GM23338 (cell line): ENCODE data around the gene KDM4B. TPM values are rescaled to one million over a fixed set of nuclear protein-coding genes. Genes with fewer than 3 reads are reported as not detected.
A peak's percentile ranks its signal among the peaks of the same experiment; 100 is the strongest.

Source experiments
- ATAC-seq: fragments of 200-7000 bp; cut with Tn5 transposase; 3 replicates; pipeline ENCODE4 v1.9.1; 2020
- DNase-seq: peaks from one replicate; pipeline ENCODE4 v3.0.0-alpha.2; 2015; ENCODE audit warnings: low spot score
- H2AFZ ChIP-seq: fragments of 200-600 bp; sonication (generic); 2 replicates; pipeline ENCODE4 v1.8.0; 2016; ENCODE audit warnings: antibody characterized with exemption, mild to moderate bottlenecking, moderate library complexity
- H3F3A ChIP-seq: fragments of 200-600 bp; sonication (generic); replicated peaks from 2 replicates; pipeline ENCODE4 v1.8.0; 2017; ENCODE audit warnings: antibody characterized with exemption, mixed run types, low read depth
- H3K27ac ChIP-seq: fragments of 200-600 bp; sonication (generic); 2 replicates; pipeline ENCODE4 v1.6.1; 2016; ENCODE audit warnings: low read depth
- H3K27me3 ChIP-seq: fragments of 200-600 bp; sonication (generic); 2 replicates; pipeline ENCODE4 v1.8.0; 2016; ENCODE audit warnings: mild to moderate bottlenecking, mixed run types, moderate library complexity; ENCODE audit not compliant: insufficient read depth
- H3K36me3 ChIP-seq: fragments of 200-600 bp; sonication (generic); 2 replicates; pipeline ENCODE4 v1.8.0; 2016; ENCODE audit warnings: mild to moderate bottlenecking; ENCODE audit not compliant: insufficient read depth
- H3K4me1 ChIP-seq: fragments of 200-600 bp; sonication (generic); 2 replicates; pipeline ENCODE4 v1.8.0; 2016; ENCODE audit warnings: mild to moderate bottlenecking, moderate library complexity; ENCODE audit not compliant: insufficient read depth
- H3K4me2 ChIP-seq: fragments of 200-600 bp; sonication (generic); 2 replicates; pipeline ENCODE4 v1.7.1; 2017; ENCODE audit warnings: mixed run types
- H3K4me3 ChIP-seq: fragments of 200-600 bp; sonication (generic); 2 replicates; pipeline ENCODE4 v1.6.1; 2016; ENCODE audit warnings: mixed run types
- H3K79me2 ChIP-seq: fragments of 200-600 bp; sonication (generic); replicated peaks from 2 replicates; pipeline ENCODE4 v1.8.0; 2017; ENCODE audit warnings: mild to moderate bottlenecking; ENCODE audit not compliant: insufficient read depth
- H3K9me2 ChIP-seq: fragments of 200-600 bp; sonication (generic); 2 replicates; pipeline ENCODE4 v1.8.0; 2017; ENCODE audit not compliant: insufficient read depth
- H4K20me1 ChIP-seq: fragments of 200-600 bp; sonication (generic); replicated peaks from 2 replicates; pipeline ENCODE4 v1.8.0; 2017; ENCODE audit warnings: mild to moderate bottlenecking; ENCODE audit not compliant: insufficient read depth
- H3K27ac Mint-ChIP-seq: 2 replicates; pipeline ENCODE4 v1.8.0; 2020; ENCODE audit warnings: inconsistent platforms, mild to moderate bottlenecking, moderate library complexity, mixed read lengths
- H3K27me3 Mint-ChIP-seq: 3 replicates; pipeline ENCODE4 v1.8.0; 2022; ENCODE audit warnings: low read depth, mild to moderate bottlenecking, moderate library complexity, mixed read lengths, inconsistent platforms; ENCODE audit not compliant: insufficient read depth, poor library complexity
- H3K36me3 Mint-ChIP-seq: 3 replicates; pipeline ENCODE4 v1.8.0; 2021; ENCODE audit warnings: low read depth, mild to moderate bottlenecking, inconsistent platforms, moderate library complexity, mixed read lengths
- H3K4me1 Mint-ChIP-seq: 3 replicates; pipeline ENCODE4 v1.8.0; 2020; ENCODE audit warnings: mild to moderate bottlenecking, inconsistent platforms, mixed read lengths
- H3K4me3 Mint-ChIP-seq: 3 replicates; pipeline ENCODE4 v1.8.0; 2021; ENCODE audit warnings: moderate library complexity, mild to moderate bottlenecking, inconsistent platforms, mixed read lengths
- H3K9me3 Mint-ChIP-seq: 3 replicates; pipeline ENCODE4 v1.8.0; 2020; ENCODE audit warnings: moderate library complexity, mild to moderate bottlenecking, inconsistent platforms, mixed read lengths
- CTCF ChIP-seq, 2 experiments: fragments of 200-600 bp in 1 of 2; sonication (generic) in 1 of 2; conservative IDR thresholded peaks; 2 replicates each; pipeline versions ENCODE4 v1.5.1 to v1.6.1; 2016 to 2017; ENCODE audit warnings: antibody characterized with exemption in 2 of 2, low read depth in 2 of 2, mild to moderate bottlenecking in 2 of 2, moderate library complexity in 1 of 2
- EZH2 ChIP-seq: fragments of 200-600 bp; sonication (generic); IDR thresholded peaks from one replicate; pipeline ENCODE4 v1.8.0; 2017; ENCODE audit warnings: antibody characterized with exemption, mild to moderate bottlenecking, low read depth; ENCODE audit not compliant: unreplicated experiment
- JUNB ChIP-seq: IDR thresholded peaks from one replicate; pipeline ENCODE4 v1.6.1; 2016; ENCODE audit warnings: antibody characterized with exemption; ENCODE audit not compliant: unreplicated experiment
- POLR2AphosphoS5 ChIP-seq: IDR thresholded peaks from 2 replicates; pipeline ENCODE4 v1.6.1; 2016; ENCODE audit warnings: antibody characterized with exemption, low read depth
- STAT1 ChIP-seq: IDR thresholded peaks from one replicate; pipeline ENCODE4 v1.6.1; 2016; ENCODE audit warnings: antibody characterized with exemption; ENCODE audit not compliant: unreplicated experiment
- ZNF114 ChIP-seq: fragments of 250-450 bp; sonication (Bioruptor Pico); IDR thresholded peaks from 2 replicates; pipeline ENCODE4 v1.5.0; 2020; ENCODE audit warnings: mild to moderate bottlenecking, moderate library complexity
- ZNF462 ChIP-seq: fragments of 250-450 bp; sonication (Bioruptor Pico); IDR thresholded peaks from 2 replicates; pipeline ENCODE4 v1.5.0; 2020; ENCODE audit warnings: mild to moderate bottlenecking, moderate library complexity
- polyA plus RNA-seq: library from polyadenylated mRNA; unstranded; fragments of >200 nt; fragmentation: Nextera tagmentation; extraction: Ambion mirVana; gene quantifications from 2 replicates; pipeline ENCODE4 v1.2.1, GENCODE V29; 2016
- total RNA-seq: library from RNA; depleted of rRNA; stranded (reverse); fragments of >200 nt; shearing (Covaris generic); gene quantifications from 2 replicates; pipeline ENCODE4 v1.2.3, GENCODE V29; 2014

The KDM4B gene
- total and polyA plus RNA-seq, 2 experiments from 2014 or later: 9.1 to 27.6 TPM

- ATAC-seq (no peak), DNase-seq (no peak)
- Mint-ChIP-seq H3K27me3 (peaks cover 16% of the 10 kb centered on the region), H3K4me1 (peaks cover 8% of the 10 kb centered on the region), H3K36me3 (peaks cover 44% of the 10 kb centered on the region), H3K9me3 (no peaks in the 10 kb centered on the region), H3K27ac (no peak overlapping the region), H3K4me3 (no peak overlapping the region)
- TF ChIP-seq ZNF462 (CRISPR knock-in tag) (no peak), ZNF114 (no peak), POLR2AphosphoS5 (no peak), STAT1 (no peak), EZH2 (no peak)
- no peak overlapping the region for H2AFZ ChIP-seq
- no peaks in the 10 kb centered on the region; the same call in 1 of the 2 replicates for H3K36me3 ChIP-seq
- H3K4me1 ChIP-seq: peaks cover 13% of the 10 kb centered on the region; the same call in 1 of the 2 replicates
- no peaks in the 10 kb centered on the region for H3K27me3 ChIP-seq
- peaks cover 8% of the 10 kb centered on the region; the same call in 1 of the 2 replicates for H4K20me1 ChIP-seq
- H3K9me2 ChIP-seq: no peaks in the 10 kb centered on the region
- peaks cover 47% of the 10 kb centered on the region for H3K79me2 ChIP-seq
- H3K4me2 ChIP-seq: no peak overlapping the region
- H3K27ac ChIP-seq: no peak overlapping the region
- H3K4me3 ChIP-seq: no peak overlapping the region
- no peaks in the 10 kb centered on the region for H3F3A ChIP-seq
Observed at GRCh38 chr19:4923276-4923747, 45.6 kb upstream of the KDM4B start.

DNA sequence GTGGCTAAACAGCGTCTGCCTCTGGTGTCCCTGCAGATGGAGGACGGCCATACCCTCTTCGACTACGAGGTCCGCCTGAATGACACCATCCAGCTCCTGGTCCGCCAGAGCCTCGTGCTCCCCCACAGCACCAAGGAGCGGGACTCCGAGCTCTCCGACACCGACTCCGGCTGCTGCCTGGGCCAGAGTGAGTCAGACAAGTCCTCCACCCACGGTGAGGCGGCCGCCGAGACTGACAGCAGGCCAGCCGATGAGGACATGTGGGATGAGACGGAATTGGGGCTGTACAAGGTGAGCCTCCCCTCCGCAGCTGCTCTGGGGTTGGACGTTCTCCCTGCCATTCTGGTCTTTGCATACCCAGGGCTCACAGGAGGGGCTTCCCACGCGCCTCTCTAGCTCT is 39.7 kb upstream of the KDM4B start:
- H3K27ac Mint-ChIP-seq: 0 out of 2 replicates have a peak overlapping the region, but pooled peaks have one; percentile 40
- Histone ChIP-seq H3K36me3 (no peaks in the 10 kb centered on the region; the same call in 1 of the 2 replicates), H3K4me3 (no peak overlapping the region), H2AFZ (no peak overlapping the region), H3K9me2 (no peaks in the 10 kb centered on the region), H3K27ac (no peak overlapping the region), H3F3A (no peaks in the 10 kb centered on the region), H3K4me1 (peaks cover 13% of the 10 kb centered on the region; the same call in 1 of the 2 replicates), H4K20me1 (peaks cover 10% of the 10 kb centered on the region; the same call in 1 of the 2 replicates), H3K27me3 (no peaks in the 10 kb centered on the region), H3K4me2 (no peak overlapping the region), H3K79me2 (peaks cover 11% of the 10 kb centered on the region)
- no peak for DNase-seq
- peaks cover 9% of the 10 kb centered on the region for H3K4me1 Mint-ChIP-seq
- ATAC-seq: no peak
- no peaks in the 10 kb centered on the region for H3K9me3 Mint-ChIP-seq
- H3K27me3 Mint-ChIP-seq: peaks cover 16% of the 10 kb centered on the region
- no peak overlapping the region for H3K4me3 Mint-ChIP-seq
- peaks cover 39% of the 10 kb centered on the region for H3K36me3 Mint-ChIP-seq
- no peak for TF ChIP-seq JUNB
- TF ChIP-seq CTCF (conservative IDR thresholded peaks at IDR 0.05; ENCODE audit: low read depth in 2 of 2): no peak
- TF ChIP-seq STAT1: no peak
